HG03575 (cell line): ENCODE results near the gene COL8A1.

Source experiments
- ATAC-seq: cut with Tn5 transposase; IDR thresholded peaks from one replicate; pipeline ENCODE4 v1.9.1; 2021; ENCODE audit not compliant: unreplicated experiment, insufficient number of reproducible peaks, low FRiP score; ENCODE audit errors: extremely low read depth

The COL8A1 gene

DNA sequence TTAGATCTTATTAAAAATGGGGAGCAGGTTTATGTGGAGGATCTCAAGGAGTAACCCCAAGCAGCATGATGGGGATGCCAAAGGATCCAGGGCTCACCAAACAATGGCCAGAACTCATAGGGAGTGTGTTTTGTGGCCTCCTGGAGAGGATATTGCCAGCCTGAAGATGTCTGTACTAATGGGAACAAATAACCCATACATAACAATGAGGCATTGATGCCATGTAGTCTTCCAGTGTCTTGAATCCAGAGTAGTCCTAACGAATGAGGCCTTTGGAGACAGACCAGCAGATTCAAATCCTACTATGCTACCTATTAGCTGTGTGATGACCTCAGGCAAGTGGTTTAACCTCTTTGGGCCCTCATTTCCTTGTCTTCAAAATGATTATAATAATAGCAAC lies 134.3 kb downstream of the COL8A1 start:
- no peak for ATAC-seq

DNA sequence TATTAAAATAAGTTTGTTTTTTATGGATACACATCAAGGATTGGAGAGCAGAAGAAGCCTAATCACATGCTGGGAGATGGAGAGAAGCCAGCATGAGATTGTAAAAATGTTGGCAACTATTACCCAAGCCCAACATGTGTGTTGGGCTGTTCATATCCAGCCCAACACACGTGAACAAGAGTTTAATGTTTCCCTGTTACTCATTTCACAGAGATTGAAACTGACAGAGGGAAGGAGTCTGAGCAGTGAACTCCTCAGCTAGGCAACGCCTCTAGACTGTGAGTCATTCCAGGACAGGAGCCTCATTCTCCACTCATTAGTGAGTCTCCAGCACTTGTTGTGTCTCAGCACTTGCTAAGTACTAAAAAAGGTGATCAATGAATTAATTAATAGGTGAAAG lies 136.1 kb downstream of the COL8A1 start:
- ATAC-seq: peak; percentile 99

DNA sequence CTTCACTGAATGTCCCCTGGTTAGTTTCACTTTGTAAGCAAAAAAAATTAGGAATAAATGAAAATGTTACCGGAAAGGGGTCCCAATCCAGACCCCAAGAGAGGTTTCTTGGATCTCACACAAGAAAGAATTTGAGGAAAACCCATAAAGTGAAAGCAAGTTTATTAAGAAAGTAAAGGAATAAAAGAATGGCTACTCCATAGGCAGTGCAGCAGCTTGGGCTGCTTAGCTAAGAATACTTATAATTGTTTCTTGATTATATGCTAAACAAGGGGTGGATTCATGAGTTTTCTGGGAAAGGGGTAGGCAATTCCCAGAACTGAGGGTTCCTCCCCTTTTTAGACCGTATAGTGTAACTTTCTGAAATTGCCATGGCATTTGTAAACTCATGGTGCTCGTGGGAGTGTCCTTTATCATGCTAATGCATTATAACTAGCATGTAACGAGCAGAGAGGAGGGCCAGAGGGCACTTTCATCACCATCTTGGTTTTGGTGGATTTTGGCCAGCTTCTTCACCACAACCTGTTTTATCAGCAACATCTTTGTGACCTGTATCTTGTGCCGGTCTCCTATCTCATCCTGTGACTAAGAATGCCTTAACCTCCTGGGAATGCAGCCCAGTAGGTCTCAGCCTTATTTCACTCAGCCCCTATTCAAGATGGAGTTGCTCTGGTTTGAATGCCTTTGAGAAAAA lies 138.3 kb downstream of the COL8A1 start:
- ATAC-seq: no peak

DNA sequence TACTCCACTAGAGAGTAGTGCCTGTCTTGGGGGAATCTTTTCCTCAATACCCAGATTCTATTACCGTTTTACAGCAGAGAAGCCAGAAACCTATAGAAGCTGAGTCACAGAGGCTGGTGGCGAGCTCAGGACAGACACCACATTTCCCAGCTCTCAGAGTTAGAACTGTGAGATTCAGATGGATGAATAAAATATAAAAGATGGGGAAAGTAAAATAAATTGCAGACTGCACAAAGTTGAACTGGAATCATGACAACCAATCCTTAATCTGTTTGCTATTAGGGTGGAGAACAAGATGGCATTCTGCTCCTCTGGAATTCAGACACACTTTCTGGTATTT lies 138.8 kb downstream of the COL8A1 start:
- no peak for ATAC-seq

DNA sequence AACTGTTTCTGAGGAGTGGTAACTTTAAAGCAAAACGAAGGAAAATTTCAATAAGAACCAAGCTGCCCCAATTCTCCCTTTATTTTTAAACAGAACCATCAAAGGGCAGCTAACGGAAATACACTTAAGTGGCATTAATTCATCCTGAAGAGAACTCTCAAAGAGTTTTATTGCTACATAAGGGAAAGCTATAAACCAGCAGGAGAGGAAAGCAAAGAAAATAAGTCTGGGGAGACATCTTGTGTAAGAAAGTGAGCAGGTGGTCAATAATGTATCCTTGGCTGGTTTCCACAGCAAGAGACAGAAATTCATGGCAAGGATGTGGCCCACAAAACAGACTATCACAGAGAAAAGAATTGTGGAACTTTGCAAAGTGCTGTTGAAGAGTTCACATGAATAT lies 139.3 kb downstream of the COL8A1 start:
- no peak for ATAC-seq

DNA sequence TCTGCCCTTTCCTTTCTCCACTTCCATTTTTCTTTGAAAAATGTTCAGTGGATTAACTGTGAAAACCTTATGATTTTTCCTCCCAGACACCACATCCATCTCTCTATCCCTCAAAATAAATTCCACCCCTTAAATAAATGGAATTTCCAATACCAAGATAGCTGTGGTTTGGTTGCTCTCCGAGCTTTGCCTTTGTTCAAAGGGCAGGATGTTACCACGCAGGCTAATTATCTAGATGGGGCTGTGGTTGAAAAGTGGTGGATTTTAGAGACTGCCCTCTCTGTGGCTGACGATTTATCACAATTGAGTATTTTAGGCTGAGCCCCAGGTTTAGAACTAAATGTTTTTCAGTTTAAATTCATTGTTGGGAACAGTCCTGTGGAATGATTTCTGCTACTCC lies 142.4 kb downstream of the COL8A1 start:
- ATAC-seq: no peak

DNA sequence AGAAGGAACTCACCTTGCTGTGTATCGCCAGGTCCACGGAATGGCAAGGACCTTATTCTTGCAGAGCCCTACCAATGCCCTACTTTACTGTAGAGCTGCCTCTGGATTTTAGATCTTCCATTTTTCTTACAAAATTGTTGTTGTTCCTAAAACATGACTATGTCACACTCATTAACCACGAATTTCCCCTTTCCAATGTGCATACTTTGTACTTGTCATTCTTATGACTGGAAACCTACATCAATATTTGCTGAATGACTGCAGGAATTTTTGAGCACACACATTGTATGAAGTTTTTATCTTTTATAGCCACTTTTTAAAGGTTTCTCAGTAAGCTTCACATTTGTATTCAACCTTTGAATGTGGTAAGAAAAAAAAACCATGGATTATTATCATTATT lies 143.4 kb downstream of the COL8A1 start:
- ATAC-seq: no peak

DNA sequence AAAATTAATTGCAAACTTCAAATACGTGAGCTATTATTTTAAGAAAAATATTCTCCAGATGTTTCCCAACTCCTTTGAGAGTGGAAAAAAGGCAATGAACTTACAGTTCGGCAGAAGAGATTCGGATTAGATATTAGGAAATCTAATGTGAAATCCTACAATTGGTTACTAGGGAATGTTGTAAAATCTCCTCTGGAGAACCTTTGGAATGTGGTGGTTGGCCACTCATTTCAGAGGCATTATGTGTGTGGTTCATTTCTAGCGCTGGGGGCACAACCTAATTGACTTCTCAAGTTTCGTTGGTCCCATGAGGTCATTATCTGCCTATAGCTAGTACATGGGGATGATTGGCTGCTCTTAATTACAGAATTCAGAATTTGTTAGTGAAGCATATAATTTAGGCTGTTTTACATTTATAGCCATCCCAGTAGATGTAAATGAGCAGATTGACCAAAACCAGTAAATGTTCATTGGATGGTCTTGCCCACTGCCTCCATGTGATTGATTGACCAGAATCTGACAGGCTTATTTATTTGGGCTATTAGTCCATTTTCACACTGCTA lies 144.7 kb downstream of the COL8A1 start:
- no peak for ATAC-seq

DNA sequence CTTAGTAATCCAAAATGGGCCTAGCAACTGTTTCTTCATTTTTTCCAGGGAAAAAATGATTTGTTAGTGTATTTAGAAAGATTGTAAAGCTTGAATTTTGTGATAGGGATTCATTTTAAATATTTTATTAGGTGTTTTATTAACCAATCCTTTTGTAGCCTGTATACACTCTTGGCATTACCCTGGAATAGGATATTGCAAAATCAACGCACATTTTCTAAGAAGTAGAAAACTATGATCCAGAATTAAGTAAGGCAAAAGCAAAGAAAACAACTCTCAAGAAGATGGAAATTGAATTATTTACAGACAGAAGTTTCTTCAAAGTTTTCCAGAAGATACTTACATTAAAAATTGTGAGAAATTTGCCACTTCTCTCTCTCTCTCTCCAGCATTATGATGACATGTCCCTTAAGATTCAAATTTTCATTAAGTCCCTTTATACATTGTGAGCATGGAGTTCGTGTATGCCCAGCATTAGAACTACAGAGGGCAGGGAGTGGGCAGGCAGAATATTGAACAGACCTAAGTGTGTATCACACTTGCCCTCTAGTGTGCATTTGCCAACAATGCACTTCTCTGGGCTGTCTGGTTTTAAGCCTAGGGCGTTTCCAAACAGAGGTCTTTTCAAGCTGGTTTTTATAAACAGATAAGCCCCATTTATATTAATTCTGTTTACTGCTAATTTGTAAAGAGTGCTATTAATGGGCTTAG lies 150.8 kb downstream of the COL8A1 start:
- no peak for ATAC-seq

DNA sequence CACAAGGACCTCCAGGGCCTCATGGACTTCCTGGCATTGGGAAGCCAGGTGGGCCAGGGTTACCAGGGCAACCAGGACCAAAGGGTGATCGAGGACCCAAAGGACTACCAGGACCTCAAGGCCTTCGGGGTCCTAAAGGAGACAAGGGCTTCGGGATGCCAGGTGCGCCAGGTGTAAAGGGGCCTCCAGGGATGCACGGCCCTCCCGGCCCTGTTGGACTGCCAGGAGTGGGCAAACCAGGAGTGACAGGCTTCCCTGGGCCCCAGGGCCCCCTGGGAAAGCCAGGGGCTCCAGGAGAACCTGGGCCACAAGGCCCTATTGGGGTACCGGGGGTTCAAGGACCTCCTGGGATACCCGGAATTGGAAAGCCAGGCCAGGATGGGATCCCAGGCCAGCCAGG lies 156.1 kb downstream of the COL8A1 start:
- no peak for ATAC-seq

DNA sequence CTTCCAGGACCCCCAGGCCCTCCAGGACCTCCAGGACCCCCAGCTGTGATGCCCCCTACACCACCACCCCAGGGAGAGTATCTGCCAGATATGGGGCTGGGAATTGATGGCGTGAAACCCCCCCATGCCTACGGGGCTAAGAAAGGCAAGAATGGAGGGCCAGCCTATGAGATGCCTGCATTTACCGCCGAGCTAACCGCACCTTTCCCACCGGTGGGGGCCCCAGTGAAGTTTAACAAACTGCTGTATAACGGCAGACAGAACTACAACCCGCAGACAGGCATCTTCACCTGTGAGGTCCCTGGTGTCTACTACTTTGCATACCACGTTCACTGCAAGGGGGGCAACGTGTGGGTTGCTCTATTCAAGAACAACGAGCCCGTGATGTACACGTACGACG lies 157.2 kb downstream of the COL8A1 start:
- ATAC-seq: no peak

DNA sequence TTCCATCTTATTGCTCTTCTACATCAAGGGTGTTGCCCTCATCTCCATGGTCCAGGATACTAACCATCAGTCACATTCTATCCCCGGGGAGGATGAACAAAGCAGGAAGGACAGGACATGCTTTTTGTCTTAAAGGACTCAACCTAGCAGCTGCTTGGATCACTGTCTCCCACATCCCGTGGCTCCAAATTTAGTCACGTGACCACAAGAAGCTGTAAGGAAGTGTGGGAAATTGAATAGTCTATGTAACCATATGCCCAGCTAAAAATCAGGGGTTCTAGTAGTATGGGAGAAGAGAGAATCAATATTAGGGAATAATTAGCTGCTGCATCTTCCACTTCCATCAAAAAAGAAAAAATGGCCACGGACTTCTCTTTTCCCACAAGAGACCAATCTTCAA lies 161.0 kb downstream of the COL8A1 start:
- no peak for ATAC-seq

DNA sequence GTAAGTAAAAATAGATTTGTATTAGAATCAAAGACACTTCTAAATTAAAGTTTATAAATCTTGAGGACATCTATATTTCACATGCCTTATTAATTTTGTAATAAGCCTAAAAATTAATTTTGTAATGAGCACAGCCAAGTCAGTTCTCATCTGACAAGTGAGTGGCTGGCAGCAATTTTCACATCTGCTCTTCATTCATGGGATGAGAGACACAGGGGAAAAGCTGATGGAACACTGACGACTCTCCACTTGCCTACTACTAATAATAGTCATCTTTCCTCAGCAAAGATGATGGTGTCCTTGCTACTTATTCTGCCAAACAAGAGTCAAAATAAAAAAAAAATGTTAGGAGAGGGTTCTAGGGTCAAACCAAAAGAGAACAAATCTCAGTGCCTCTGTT lies 164.9 kb downstream of the COL8A1 start:
- no peak for ATAC-seq

DNA sequence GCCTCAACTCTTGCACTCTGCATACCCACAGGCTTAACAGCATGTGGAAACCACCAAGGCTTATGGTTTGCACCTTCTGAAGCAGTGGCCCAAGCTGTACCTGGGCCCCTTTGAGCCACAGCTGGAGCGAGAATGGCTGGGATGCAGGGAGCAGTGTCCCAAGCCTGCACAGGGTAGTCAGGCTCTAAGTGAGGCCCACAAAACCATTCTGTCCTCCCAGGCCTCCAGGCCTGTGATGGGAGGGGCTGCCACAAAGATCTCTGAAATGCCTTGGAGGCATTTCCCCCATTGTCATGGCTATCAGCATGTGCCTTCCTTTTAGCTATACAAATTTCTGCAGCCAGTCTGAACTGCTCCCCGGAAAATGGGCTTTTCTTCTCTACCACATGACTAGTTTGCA lies 166.8 kb downstream of the COL8A1 start:
- no peak for ATAC-seq

DNA sequence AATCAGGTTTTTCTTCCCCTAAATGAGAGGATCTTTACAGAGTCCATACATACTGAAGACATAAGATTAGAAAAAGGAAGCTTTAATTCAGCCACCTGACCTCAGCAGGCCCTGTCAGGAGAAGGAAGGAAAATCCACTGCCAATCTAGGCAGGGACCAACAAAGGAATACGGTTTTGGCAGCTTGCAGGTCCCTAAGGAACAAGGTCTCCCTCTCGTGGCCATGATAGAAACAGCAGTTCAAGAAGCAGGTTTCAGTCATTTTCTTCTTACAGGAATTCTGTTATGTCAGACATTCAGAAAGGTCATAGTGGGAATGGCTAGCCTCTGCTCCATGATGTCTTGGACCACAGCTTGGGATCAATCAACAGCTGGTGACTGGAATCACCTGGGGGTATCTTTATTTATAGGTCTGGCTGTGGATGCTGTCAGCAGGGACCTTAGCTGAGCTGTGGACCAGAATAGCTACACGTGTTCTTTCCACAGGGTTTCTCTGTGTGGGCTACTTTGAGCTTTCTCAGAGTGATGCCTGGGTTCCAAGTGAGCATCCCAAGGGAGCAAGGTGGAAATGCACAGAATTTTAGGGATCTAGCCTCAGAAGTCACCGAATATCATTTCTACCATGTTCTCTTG lies 169.9 kb downstream of the COL8A1 start:
- no peak for ATAC-seq

DNA sequence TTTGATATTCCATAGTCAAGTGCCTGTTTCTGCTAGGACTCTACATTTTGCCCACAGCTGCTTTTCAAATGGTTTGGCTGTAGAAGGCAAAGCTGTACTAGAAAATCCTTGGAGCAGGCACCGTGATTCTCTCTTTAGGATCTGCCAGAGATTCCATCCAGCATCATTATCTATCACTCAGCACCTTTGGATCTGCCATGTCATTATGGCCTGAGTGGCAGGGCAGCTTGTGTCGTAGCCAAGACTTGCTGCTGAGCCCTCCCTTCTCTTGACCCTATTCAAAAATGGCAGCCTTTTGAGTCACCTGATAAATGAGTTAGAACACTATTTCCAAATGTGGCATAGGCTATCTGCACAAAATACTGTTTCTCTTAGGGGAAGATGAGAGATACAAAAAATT lies 171.2 kb downstream of the COL8A1 start:
- no peak for ATAC-seq

DNA sequence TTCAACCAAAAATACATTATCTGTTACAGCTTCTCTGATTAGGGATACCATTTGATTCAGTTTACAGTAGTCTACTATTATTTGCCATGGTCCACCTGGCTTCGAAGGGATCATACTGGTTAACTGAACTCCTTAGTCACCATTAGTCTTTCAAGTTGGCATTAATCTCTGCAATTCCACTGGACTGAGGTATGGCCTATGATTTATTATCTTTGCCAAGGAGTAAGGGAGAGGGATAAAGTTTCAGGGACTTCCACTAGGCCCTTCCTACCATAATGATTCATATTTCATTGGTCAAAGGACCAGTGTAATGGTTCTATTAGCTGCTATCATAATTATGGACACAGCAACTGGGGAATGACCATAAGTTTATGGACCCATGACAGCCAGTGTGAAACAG lies 172.0 kb downstream of the COL8A1 start:
- ATAC-seq: no peak

DNA sequence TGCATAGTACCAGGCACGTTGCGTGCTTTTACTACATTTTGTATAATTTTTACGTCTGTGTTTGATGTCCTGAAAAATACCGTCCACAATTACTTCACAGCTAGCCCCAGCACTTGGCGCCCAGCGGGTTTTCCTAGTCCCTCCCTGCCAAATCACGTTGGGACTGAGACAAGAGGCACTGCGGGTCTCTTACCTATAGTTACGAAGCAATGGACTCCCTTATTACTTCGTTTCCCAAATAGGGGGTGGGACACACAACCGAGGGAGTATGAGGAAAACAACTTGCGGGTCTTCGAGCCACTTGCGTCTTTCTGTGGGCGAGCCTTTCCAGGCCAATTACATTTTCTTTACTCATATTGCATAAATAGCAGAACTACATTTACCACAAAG lies 178.6 kb downstream of the COL8A1 start:
- ATAC-seq: no peak

DNA sequence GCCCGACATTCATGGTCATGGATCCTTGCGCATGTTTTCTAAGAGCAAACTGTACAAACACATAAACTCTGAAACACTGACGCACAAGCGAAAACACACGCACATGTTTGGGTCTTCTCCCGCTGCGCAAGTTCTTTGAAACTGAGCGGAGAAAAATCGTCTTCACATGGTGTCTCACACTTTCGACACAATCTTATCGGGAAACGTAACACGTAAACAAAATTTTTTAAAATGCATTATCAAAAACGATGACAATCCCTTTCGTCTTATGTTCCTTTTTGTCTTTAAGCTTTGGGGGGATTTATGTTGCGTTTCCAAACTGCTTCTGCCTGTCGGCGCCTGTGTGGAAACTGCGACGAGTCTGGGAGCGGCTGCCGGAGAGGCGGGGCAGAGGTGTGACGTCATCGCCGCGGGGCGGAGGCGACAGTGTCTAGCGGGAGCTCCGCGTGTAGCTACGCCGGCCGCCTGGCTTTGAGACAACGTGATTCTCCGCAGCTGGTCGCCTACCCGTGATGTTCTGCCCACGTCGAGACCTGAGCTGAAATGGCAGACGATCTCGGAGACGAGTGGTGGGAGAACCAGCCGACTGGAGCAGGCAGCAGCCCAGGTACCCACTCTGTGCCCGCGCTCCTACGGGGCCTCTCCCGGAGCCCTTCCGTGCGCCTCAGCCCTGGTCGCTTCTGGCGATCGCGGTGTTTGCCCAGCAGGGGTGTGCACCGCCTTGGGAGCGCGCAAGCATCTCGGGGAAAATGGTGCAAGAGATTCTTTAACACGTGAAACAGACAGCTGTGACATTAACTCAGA lies 179.2 kb downstream of the COL8A1 start, which contains the start of gene CMSS1:
Gene CMSS1 (plus strand): TSS at position 426 of the 804 bp plus-strand sequence.
- peak; percentile 75 for ATAC-seq
